Measurements from ENCODE around the gene TIE1. TPM values are rescaled to one million over a fixed set of nuclear protein-coding genes. Genes with fewer than 3 reads are reported as not detected.

The TIE1 gene
- total RNA-seq, 3 donors from 2014 or later, result 8.0 to 18.6 (median 8.1) TPM

DNA sequence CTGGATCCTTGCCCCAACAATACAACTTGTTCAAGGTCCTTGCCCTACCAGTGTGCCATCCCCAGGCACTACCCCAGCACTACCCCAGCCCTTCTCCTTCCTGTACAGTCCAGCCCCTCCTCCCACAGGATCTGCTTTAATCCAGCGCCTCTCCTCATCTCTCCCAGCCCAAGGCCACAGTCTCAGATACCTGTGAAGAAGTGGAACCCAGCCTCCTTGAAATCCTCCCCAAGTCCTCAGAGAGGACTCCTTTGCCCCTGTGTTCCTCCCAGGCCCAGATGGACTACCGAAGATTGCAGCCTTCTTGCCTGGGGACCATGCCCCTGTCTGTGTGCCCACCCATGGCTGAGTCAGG lies 51.5 kb downstream of the TIE1 start:
- no peaks in the 10 kb centered on the region for H3K9me3 ChIP-seq
- no peaks in the 10 kb centered on the region for H3K36me3 ChIP-seq (ENCODE audit: low read depth)
- no peak overlapping the region for H3K4me3 ChIP-seq
- ATAC-seq (no peak), DNase-seq (no peak)
- TF ChIP-seq CTCF (IDR thresholded peaks at IDR 0.05), result no peak
- intact Hi-C loops (cut with DNase I, micrococcal nuclease), result no loop called here
- peaks cover 3% of the 10 kb centered on the region for H3K4me1 ChIP-seq (ENCODE audit: low read depth)

- intact Hi-C loops (cut with DNase I, micrococcal nuclease), result no loop called here
- Histone ChIP-seq H3K4me1 (ENCODE audit: low read depth) (peaks cover 8% of the 10 kb centered on the region), H3K36me3 (ENCODE audit: low read depth) (no peaks in the 10 kb centered on the region), H3K9me3 (no peaks in the 10 kb centered on the region), H3K4me3 (no peak overlapping the region)
- no peak for DNase-seq
- TF ChIP-seq CTCF (IDR thresholded peaks at IDR 0.05), result no peak
- no peak for ATAC-seq
Observed at GRCh38 chr1:43352881-43353280, 52.1 kb downstream of the TIE1 start.

DNA sequence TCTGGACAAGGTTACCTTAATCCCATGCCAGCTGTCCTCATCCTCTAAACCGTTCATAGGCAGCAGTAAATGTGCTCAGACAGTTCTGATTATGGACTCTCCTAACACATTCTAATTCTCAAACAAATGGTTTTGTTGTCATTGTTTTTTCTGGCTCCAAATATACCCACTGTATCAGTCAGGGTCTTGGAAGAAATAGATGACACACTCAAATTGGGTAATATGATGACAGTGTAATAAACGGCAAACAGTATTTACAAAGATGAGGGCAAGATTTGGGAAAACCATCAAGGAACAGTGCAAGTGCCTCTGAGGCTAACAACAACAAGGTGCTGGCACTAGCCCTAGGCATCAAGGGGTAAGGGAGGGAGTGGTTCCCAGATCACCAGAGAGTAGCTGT lies 53.7 kb downstream of the TIE1 start:
- intact Hi-C loops (cut with DNase I, micrococcal nuclease), result no loop called here
- H3K9me3 ChIP-seq, result no peaks in the 10 kb centered on the region
- no peak overlapping the region for H3K4me3 ChIP-seq
- no peaks in the 10 kb centered on the region for H3K36me3 ChIP-seq (ENCODE audit: low read depth)
- ATAC-seq (no peak), DNase-seq (no peak)
- H3K4me1 ChIP-seq (ENCODE audit: low read depth), result peaks cover 18% of the 10 kb centered on the region
- no peak for TF ChIP-seq CTCF (IDR thresholded peaks at IDR 0.05)

DNA sequence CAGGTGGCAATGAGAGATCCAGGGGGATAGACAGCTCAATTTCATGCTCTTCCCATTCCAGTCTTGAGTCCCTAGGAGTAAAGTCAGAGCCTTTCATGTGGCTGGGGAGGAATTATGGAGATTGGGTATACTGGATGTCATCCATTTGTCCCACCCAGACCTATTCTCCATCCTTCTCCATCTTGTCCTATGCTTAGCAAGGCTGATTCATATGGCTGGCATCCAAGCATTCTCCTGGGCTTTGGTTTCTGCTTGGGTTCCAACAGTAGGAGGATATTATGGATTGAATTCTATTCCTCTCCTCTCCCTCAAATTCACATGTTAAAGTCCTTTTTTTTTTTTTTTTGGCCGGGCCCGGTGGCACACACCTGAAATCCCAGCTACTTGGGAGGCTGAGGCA lies 54.2 kb downstream of the TIE1 start:
- DNase-seq (no peak), ATAC-seq (no peak)
- Histone ChIP-seq H3K4me1 (ENCODE audit: low read depth) (peaks cover 18% of the 10 kb centered on the region), H3K36me3 (ENCODE audit: low read depth) (no peaks in the 10 kb centered on the region), H3K4me3 (no peak overlapping the region), H3K9me3 (no peaks in the 10 kb centered on the region)
- intact Hi-C loops (cut with DNase I, micrococcal nuclease), result no loop called here
- no peak for TF ChIP-seq CTCF (IDR thresholded peaks at IDR 0.05)

- no peak for TF ChIP-seq CTCF (IDR thresholded peaks at IDR 0.05)
- no peaks in the 10 kb centered on the region for H3K36me3 ChIP-seq (ENCODE audit: low read depth)
- peaks cover 18% of the 10 kb centered on the region for H3K4me1 ChIP-seq (ENCODE audit: low read depth)
- no peak for ATAC-seq
- H3K4me3 ChIP-seq, result no peak overlapping the region
- no peaks in the 10 kb centered on the region for H3K9me3 ChIP-seq
- no peak for DNase-seq
- intact Hi-C loops (cut with DNase I, micrococcal nuclease), result no loop called here
Observed at GRCh38 chr1:43357251-43357650, 56.5 kb downstream of the TIE1 start.

GRCh38 chr1:43358121-43358745 lies 57.5 kb downstream of the TIE1 start:
- Histone ChIP-seq H3K36me3 (ENCODE audit: low read depth) (no peaks in the 10 kb centered on the region), H3K9me3 (no peaks in the 10 kb centered on the region), H3K4me1 (ENCODE audit: low read depth) (peaks cover 18% of the 10 kb centered on the region), H3K4me3 (peak overlapping the region; percentile 1)
- intact Hi-C loops (cut with DNase I, micrococcal nuclease), result no loop called here
- peak; percentile 67 for ATAC-seq
- no peak for TF ChIP-seq CTCF (IDR thresholded peaks at IDR 0.05)
- DNase-seq, result peak in 1 of 3 donors; percentile 73
